Lower leg skin (tissue), 3 donors: Measurements from ENCODE around the gene ARHGAP8.

ENCODE experiments used
- POLR2A ChIP-seq, 2 donors: fragments of 450-650 bp; IDR thresholded peaks; one replicate each; pipeline ENCODE4 v1.6.1; 2016 to 2017; ENCODE audit warnings: antibody characterized with exemption in 2 of 2, mild to moderate bottlenecking in 1 of 2, moderate library complexity in 1 of 2
- TF ChIP-seq, protein P1 (sequence below), 3 donors: fragments of 450-650 bp; IDR thresholded peaks; one replicate each; pipeline ENCODE4 v1.5.1; 2016; ENCODE audit warnings: antibody characterized with exemption in 3 of 3, mild to moderate bottlenecking in 3 of 3, moderate library complexity in 2 of 3

GRCh38 chr22:44828193-44828592 is 75.8 kb downstream of the ARHGAP8 start:
- TF ChIP-seq, protein P1, sequence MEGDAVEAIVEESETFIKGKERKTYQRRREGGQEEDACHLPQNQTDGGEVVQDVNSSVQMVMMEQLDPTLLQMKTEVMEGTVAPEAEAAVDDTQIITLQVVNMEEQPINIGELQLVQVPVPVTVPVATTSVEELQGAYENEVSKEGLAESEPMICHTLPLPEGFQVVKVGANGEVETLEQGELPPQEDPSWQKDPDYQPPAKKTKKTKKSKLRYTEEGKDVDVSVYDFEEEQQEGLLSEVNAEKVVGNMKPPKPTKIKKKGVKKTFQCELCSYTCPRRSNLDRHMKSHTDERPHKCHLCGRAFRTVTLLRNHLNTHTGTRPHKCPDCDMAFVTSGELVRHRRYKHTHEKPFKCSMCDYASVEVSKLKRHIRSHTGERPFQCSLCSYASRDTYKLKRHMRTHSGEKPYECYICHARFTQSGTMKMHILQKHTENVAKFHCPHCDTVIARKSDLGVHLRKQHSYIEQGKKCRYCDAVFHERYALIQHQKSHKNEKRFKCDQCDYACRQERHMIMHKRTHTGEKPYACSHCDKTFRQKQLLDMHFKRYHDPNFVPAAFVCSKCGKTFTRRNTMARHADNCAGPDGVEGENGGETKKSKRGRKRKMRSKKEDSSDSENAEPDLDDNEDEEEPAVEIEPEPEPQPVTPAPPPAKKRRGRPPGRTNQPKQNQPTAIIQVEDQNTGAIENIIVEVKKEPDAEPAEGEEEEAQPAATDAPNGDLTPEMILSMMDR (IDR thresholded peaks at IDR 0.05): no peak
- TF ChIP-seq POLR2A (IDR thresholded peaks at IDR 0.05): no peak
